ENCODE data around the gene DNAH14.
"Not testable (repeated sequence)": the region's sequence is repeated elsewhere in the genome, so short reads cannot be mapped to it uniquely, and the experiment has no call there.

The DNAH14 gene

GRCh38 chr1:225319871-225320270 is 390.4 kb downstream of the DNAH14 start:
- Histone ChIP-seq H3K4me1 (ENCODE audit: control insufficient read depth in 1 of 2, insufficient read depth in 2 of 2, low read length in 2 of 2) (no peaks in the 10 kb centered on the region), H3K4me3 (ENCODE audit: low read depth in 1 of 2, low read length in 2 of 2) (no peak overlapping the region), H3K27me3 (ENCODE audit: low read depth, low read length) (no peaks in the 10 kb centered on the region), H3K27ac (ENCODE audit: low read length) (no peak overlapping the region), H3K36me3 (ENCODE audit: control insufficient read depth in 1 of 2, insufficient read depth in 2 of 2, low read length in 2 of 2) (no peaks in the 10 kb centered on the region), H3K9me3 (ENCODE audit: control insufficient read depth in 1 of 2, low read length in 2 of 2) (no peaks in the 10 kb centered on the region)

GRCh38 chr1:225321784-225322183 is 392.3 kb downstream of the DNAH14 start:
- no peak overlapping the region for H3K4me3 ChIP-seq (ENCODE audit: low read depth in 1 of 2, low read length in 2 of 2)
- no peaks in the 10 kb centered on the region for H3K4me1 ChIP-seq (ENCODE audit: control insufficient read depth in 1 of 2, insufficient read depth in 2 of 2, low read length in 2 of 2)
- H3K9me3 ChIP-seq (ENCODE audit: control insufficient read depth in 1 of 2, low read length in 2 of 2), result no peaks in the 10 kb centered on the region
- H3K36me3 ChIP-seq (ENCODE audit: control insufficient read depth in 1 of 2, insufficient read depth in 2 of 2, low read length in 2 of 2), result no peaks in the 10 kb centered on the region
- H3K27ac ChIP-seq (ENCODE audit: low read length), result no peak overlapping the region
- no peaks in the 10 kb centered on the region for H3K27me3 ChIP-seq (ENCODE audit: low read depth, low read length)

- Histone ChIP-seq H3K9me3 (ENCODE audit: control insufficient read depth in 1 of 2, low read length in 2 of 2) (no peaks in the 10 kb centered on the region), H3K27me3 (ENCODE audit: low read depth, low read length) (no peaks in the 10 kb centered on the region), H3K4me3 (ENCODE audit: low read depth in 1 of 2, low read length in 2 of 2) (no peak overlapping the region), H3K27ac (ENCODE audit: low read length) (no peak overlapping the region), H3K36me3 (ENCODE audit: control insufficient read depth in 1 of 2, insufficient read depth in 2 of 2, low read length in 2 of 2) (no peaks in the 10 kb centered on the region), H3K4me1 (ENCODE audit: control insufficient read depth in 1 of 2, insufficient read depth in 2 of 2, low read length in 2 of 2) (no peaks in the 10 kb centered on the region)
Measured at GRCh38 chr1:225329041-225329440, 399.6 kb downstream of the DNAH14 start.

GRCh38 chr1:225329996-225330395 is 400.5 kb downstream of the DNAH14 start:
- H3K27ac ChIP-seq (ENCODE audit: low read length); H3K36me3 ChIP-seq (ENCODE audit: control insufficient read depth in 1 of 2, insufficient read depth in 2 of 2, low read length in 2 of 2); H3K27me3 ChIP-seq (ENCODE audit: low read depth, low read length); H3K4me3 ChIP-seq (ENCODE audit: low read depth in 1 of 2, low read length in 2 of 2); H3K4me1 ChIP-seq (ENCODE audit: control insufficient read depth in 1 of 2, insufficient read depth in 2 of 2, low read length in 2 of 2); H3K9me3 ChIP-seq (ENCODE audit: control insufficient read depth in 1 of 2, low read length in 2 of 2): not testable (repeated sequence)

GRCh38 chr1:225332686-225333085 is 403.2 kb downstream of the DNAH14 start:
- no peak overlapping the region for H3K4me3 ChIP-seq (ENCODE audit: low read depth in 1 of 2, low read length in 2 of 2)
- H3K9me3 ChIP-seq (ENCODE audit: control insufficient read depth in 1 of 2, low read length in 2 of 2), result no peaks in the 10 kb centered on the region
- no peak overlapping the region for H3K27ac ChIP-seq (ENCODE audit: low read length)
- H3K36me3 ChIP-seq (ENCODE audit: control insufficient read depth in 1 of 2, insufficient read depth in 2 of 2, low read length in 2 of 2), result no peaks in the 10 kb centered on the region
- no peaks in the 10 kb centered on the region for H3K27me3 ChIP-seq (ENCODE audit: low read depth, low read length)
- H3K4me1 ChIP-seq (ENCODE audit: control insufficient read depth in 1 of 2, insufficient read depth in 2 of 2, low read length in 2 of 2), result no peaks in the 10 kb centered on the region

GRCh38 chr1:225335098-225335778 is 405.8 kb downstream of the DNAH14 start:
- H3K36me3 ChIP-seq (ENCODE audit: control insufficient read depth in 1 of 2, insufficient read depth in 2 of 2, low read length in 2 of 2); H3K27ac ChIP-seq (ENCODE audit: low read length); H3K9me3 ChIP-seq (ENCODE audit: control insufficient read depth in 1 of 2, low read length in 2 of 2); H3K4me1 ChIP-seq (ENCODE audit: control insufficient read depth in 1 of 2, insufficient read depth in 2 of 2, low read length in 2 of 2); H3K4me3 ChIP-seq (ENCODE audit: low read depth in 1 of 2, low read length in 2 of 2); H3K27me3 ChIP-seq (ENCODE audit: low read depth, low read length): not testable (repeated sequence)

GRCh38 chr1:225338545-225338944 is 409.1 kb downstream of the DNAH14 start:
- Histone ChIP-seq H3K27me3 (ENCODE audit: low read depth, low read length) (no peaks in the 10 kb centered on the region), H3K4me3 (ENCODE audit: low read depth in 1 of 2, low read length in 2 of 2) (no peak overlapping the region), H3K27ac (ENCODE audit: low read length) (no peak overlapping the region), H3K36me3 (ENCODE audit: control insufficient read depth in 1 of 2, insufficient read depth in 2 of 2, low read length in 2 of 2) (no peaks in the 10 kb centered on the region), H3K4me1 (ENCODE audit: control insufficient read depth in 1 of 2, insufficient read depth in 2 of 2, low read length in 2 of 2) (no peaks in the 10 kb centered on the region), H3K9me3 (ENCODE audit: control insufficient read depth in 1 of 2, low read length in 2 of 2) (no peaks in the 10 kb centered on the region)

GRCh38 chr1:225341642-225342041 is 412.2 kb downstream of the DNAH14 start:
- Histone ChIP-seq H3K4me3 (ENCODE audit: low read depth in 1 of 2, low read length in 2 of 2) (no peak overlapping the region), H3K9me3 (ENCODE audit: control insufficient read depth in 1 of 2, low read length in 2 of 2) (no peaks in the 10 kb centered on the region), H3K27me3 (ENCODE audit: low read depth, low read length) (no peaks in the 10 kb centered on the region), H3K27ac (ENCODE audit: low read length) (no peak overlapping the region), H3K36me3 (ENCODE audit: control insufficient read depth in 1 of 2, insufficient read depth in 2 of 2, low read length in 2 of 2) (no peaks in the 10 kb centered on the region), H3K4me1 (ENCODE audit: control insufficient read depth in 1 of 2, insufficient read depth in 2 of 2, low read length in 2 of 2) (no peaks in the 10 kb centered on the region)

GRCh38 chr1:225342695-225343094 is 413.2 kb downstream of the DNAH14 start:
- no peaks in the 10 kb centered on the region for H3K4me1 ChIP-seq (ENCODE audit: control insufficient read depth in 1 of 2, insufficient read depth in 2 of 2, low read length in 2 of 2)
- no peaks in the 10 kb centered on the region for H3K27me3 ChIP-seq (ENCODE audit: low read depth, low read length)
- no peaks in the 10 kb centered on the region for H3K36me3 ChIP-seq (ENCODE audit: control insufficient read depth in 1 of 2, insufficient read depth in 2 of 2, low read length in 2 of 2)
- no peaks in the 10 kb centered on the region for H3K9me3 ChIP-seq (ENCODE audit: control insufficient read depth in 1 of 2, low read length in 2 of 2)
- H3K27ac ChIP-seq (ENCODE audit: low read length), result no peak overlapping the region
- H3K4me3 ChIP-seq (ENCODE audit: low read depth in 1 of 2, low read length in 2 of 2), result no peak overlapping the region

- Histone ChIP-seq H3K27me3 (ENCODE audit: low read depth, low read length) (no peaks in the 10 kb centered on the region), H3K27ac (ENCODE audit: low read length) (no peak overlapping the region), H3K4me1 (ENCODE audit: control insufficient read depth in 1 of 2, insufficient read depth in 2 of 2, low read length in 2 of 2) (no peaks in the 10 kb centered on the region), H3K4me3 (ENCODE audit: low read depth in 1 of 2, low read length in 2 of 2) (no peak overlapping the region), H3K9me3 (ENCODE audit: control insufficient read depth in 1 of 2, low read length in 2 of 2) (no peaks in the 10 kb centered on the region), H3K36me3 (ENCODE audit: control insufficient read depth in 1 of 2, insufficient read depth in 2 of 2, low read length in 2 of 2) (no peaks in the 10 kb centered on the region)
Measured at GRCh38 chr1:225343618-225344017, 414.1 kb downstream of the DNAH14 start.

GRCh38 chr1:225347123-225347683 is 417.7 kb downstream of the DNAH14 start:
- Histone ChIP-seq H3K4me1 (ENCODE audit: control insufficient read depth in 1 of 2, insufficient read depth in 2 of 2, low read length in 2 of 2) (no peaks in the 10 kb centered on the region), H3K36me3 (ENCODE audit: control insufficient read depth in 1 of 2, insufficient read depth in 2 of 2, low read length in 2 of 2) (no peaks in the 10 kb centered on the region), H3K9me3 (ENCODE audit: control insufficient read depth in 1 of 2, low read length in 2 of 2) (no peaks in the 10 kb centered on the region), H3K27me3 (ENCODE audit: low read depth, low read length) (no peaks in the 10 kb centered on the region), H3K27ac (ENCODE audit: low read length) (no peak overlapping the region), H3K4me3 (ENCODE audit: low read depth in 1 of 2, low read length in 2 of 2) (no peak overlapping the region)

- H3K27ac ChIP-seq (ENCODE audit: low read length), result no peak overlapping the region
- H3K4me1 ChIP-seq (ENCODE audit: control insufficient read depth in 1 of 2, insufficient read depth in 2 of 2, low read length in 2 of 2), result no peaks in the 10 kb centered on the region
- no peaks in the 10 kb centered on the region for H3K36me3 ChIP-seq (ENCODE audit: control insufficient read depth in 1 of 2, insufficient read depth in 2 of 2, low read length in 2 of 2)
- H3K9me3 ChIP-seq (ENCODE audit: control insufficient read depth in 1 of 2, low read length in 2 of 2), result no peaks in the 10 kb centered on the region
- H3K27me3 ChIP-seq (ENCODE audit: low read depth, low read length), result no peaks in the 10 kb centered on the region
- no peak overlapping the region for H3K4me3 ChIP-seq (ENCODE audit: low read depth in 1 of 2, low read length in 2 of 2)
Measured at GRCh38 chr1:225348400-225348799, 418.9 kb downstream of the DNAH14 start.

Data from muscle layer of duodenum (tissue), 2 donors.